ENCODE results near the gene RASL10A. TPM values are rescaled to one million over a fixed set of nuclear protein-coding genes. Genes with fewer than 3 reads are reported as not detected.

The RASL10A gene
- total RNA-seq, 2 donors from 2014 or later, result 2.0 TPM

- Mint-ChIP-seq H3K4me3 (no peak overlapping the region), H3K27ac (peak overlapping the region in 1 of 2 donors; percentile 20), H3K4me1 (ENCODE audit: low read depth in 2 of 2) (no peaks in the 10 kb centered on the region), H3K36me3 (no peaks in the 10 kb centered on the region), H3K27me3 (no peaks in the 10 kb centered on the region), H3K9me3 (no peaks in the 10 kb centered on the region)
- DNase-seq (ENCODE audit: low spot score) (no peak), ATAC-seq (no peak)
These were observed 8.1 kb upstream of the RASL10A start for GRCh38 chr22:29323641-29324040.

- no peak overlapping the region for H3K27ac Mint-ChIP-seq
- ATAC-seq (no peak), DNase-seq (ENCODE audit: low spot score) (no peak)
- H3K4me1 Mint-ChIP-seq (ENCODE audit: low read depth in 2 of 2), result no peaks in the 10 kb centered on the region
- H3K4me3 Mint-ChIP-seq, result no peak overlapping the region
- peaks cover 10 to 12% of the 10 kb centered on the region in 2 donors for H3K27me3 Mint-ChIP-seq
- H3K36me3 Mint-ChIP-seq, result no peaks in the 10 kb centered on the region
- H3K9me3 Mint-ChIP-seq, result no peaks in the 10 kb centered on the region
These were observed 5.0 kb upstream of the RASL10A start for GRCh38 chr22:29320546-29320945.

DNA sequence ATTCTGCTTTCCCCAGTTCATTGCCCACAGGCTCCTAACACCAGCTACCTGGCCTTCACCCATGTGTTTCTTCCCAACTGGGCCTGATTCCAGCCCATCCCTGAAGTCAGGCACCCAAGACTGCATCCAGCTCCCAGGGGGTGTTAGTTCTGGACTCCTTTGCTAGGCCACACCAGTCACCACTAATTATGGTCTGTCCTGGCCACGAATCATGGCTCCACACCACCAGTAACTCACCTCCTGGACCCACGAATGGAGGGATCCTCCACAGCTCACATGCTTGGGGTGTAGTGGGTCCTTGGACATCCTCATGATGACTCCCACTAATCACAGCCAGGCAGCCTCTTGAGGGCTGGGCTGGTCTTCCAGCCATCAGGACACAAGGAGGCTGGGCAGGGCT, 3.6 kb upstream of the RASL10A start:
- no peak for DNase-seq (ENCODE audit: low spot score)
- Mint-ChIP-seq H3K36me3 (no peaks in the 10 kb centered on the region), H3K4me3 (no peak overlapping the region), H3K27ac (no peak overlapping the region), H3K9me3 (no peaks in the 10 kb centered on the region), H3K27me3 (peaks cover 17 to 21% of the 10 kb centered on the region in 2 donors), H3K4me1 (ENCODE audit: low read depth in 2 of 2) (peaks cover 6 to 7% of the 10 kb centered on the region in 2 donors)
- no peak for ATAC-seq

DNA sequence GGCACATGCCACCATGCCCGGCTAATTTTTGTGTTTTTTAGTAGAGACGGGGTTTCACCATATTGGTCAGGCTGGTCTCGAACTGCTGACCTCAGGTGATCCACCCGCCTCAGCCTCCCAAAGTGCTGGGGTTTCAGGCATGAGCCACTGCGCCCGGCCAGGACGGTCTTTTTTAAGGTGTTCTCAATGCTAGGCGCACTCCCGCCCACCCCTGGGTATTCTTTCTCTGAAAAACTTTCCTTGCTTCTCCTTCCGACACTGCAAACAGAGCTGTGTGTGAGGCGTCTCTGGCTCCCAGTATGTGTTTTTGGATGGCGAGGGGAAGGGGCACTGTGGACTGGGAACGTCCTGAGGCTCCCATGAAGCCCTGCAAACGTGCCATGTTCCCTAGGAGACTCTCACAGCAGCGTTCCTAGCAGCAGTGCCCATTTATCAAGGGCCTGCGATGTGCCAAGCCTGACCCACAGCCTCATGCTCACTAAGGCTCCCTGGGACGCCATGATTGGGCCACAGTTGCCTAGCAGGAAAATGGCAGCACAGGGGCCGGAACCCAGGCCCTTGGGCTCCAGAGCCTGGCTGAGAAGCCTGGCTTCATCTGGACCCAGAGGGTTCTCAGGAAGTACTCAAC, 2.4 kb upstream of the RASL10A start:
- Mint-ChIP-seq H3K27me3 (peaks cover 22 to 27% of the 10 kb centered on the region in 2 donors), H3K4me3 (no peak overlapping the region), H3K36me3 (no peaks in the 10 kb centered on the region), H3K4me1 (ENCODE audit: low read depth in 2 of 2) (peaks cover 9 to 11% of the 10 kb centered on the region in 2 donors), H3K27ac (no peak overlapping the region), H3K9me3 (no peaks in the 10 kb centered on the region)
- no peak for ATAC-seq
- no peak for DNase-seq (ENCODE audit: low spot score)

GRCh38 chr22:29316141-29316828, 788 bp upstream of the RASL10A start:
- no peak for DNase-seq (ENCODE audit: low spot score)
- Mint-ChIP-seq H3K4me1 (ENCODE audit: low read depth in 2 of 2) (peaks cover 9 to 11% of the 10 kb centered on the region in 2 donors), H3K9me3 (no peaks in the 10 kb centered on the region), H3K27me3 (peaks cover 27 to 30% of the 10 kb centered on the region in 2 donors), H3K36me3 (no peaks in the 10 kb centered on the region), H3K27ac (no peak overlapping the region), H3K4me3 (no peak overlapping the region)
- no peak for ATAC-seq

DNA sequence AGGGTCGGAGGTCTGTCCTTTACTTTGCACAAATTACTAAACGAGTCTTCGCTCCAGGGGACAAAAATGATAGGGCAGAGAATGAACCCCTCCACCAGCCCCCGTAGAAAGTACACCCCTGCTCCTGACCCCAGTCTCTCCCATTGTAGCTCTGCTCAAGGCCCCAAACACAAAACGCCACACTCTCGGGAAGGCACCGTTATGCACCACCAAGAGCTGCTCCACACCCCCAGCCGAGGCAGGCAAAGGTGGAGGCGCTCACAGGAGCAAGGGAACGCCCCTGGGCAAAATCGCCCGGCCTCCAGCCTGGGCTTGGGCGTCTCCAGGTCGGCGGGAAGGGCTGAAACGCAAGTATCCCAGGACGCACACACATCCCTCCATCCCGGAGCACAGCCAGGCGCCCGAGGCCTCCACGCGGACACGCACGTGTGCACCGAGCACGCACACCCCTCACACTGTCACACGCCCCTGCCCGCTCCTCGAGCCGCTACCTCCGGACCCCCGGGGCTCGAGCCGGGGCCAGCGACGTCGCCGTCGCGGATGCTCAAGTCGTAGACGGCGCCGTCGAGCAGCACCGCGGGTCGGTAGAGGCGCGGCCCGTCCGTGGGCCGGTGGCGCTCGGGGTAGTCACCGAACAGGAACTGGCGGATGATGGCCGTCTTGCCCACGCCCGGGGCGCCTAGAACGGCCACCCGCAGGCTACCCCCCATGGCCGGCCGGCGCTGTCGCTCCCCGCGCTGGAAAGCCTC, 786 bp downstream of the RASL10A start:
- Mint-ChIP-seq H3K9me3 (no peaks in the 10 kb centered on the region), H3K4me1 (ENCODE audit: low read depth in 2 of 2) (peaks cover 9 to 11% of the 10 kb centered on the region in 2 donors), H3K4me3 (peak overlapping the region; percentile 18), H3K27me3 (peaks cover 27 to 30% of the 10 kb centered on the region in 2 donors), H3K27ac (peak overlapping the region in 1 of 2 donors; percentile 8), H3K36me3 (no peaks in the 10 kb centered on the region)
- no peak for DNase-seq (ENCODE audit: low spot score)
- ATAC-seq, result no peak

- Mint-ChIP-seq H3K27ac (peak overlapping the region in 1 of 2 donors; percentile 8), H3K36me3 (no peaks in the 10 kb centered on the region), H3K9me3 (no peaks in the 10 kb centered on the region), H3K4me3 (peak overlapping the region; percentile 18), H3K4me1 (ENCODE audit: low read depth in 2 of 2) (peaks cover 9 to 11% of the 10 kb centered on the region in 2 donors), H3K27me3 (peaks cover 27 to 30% of the 10 kb centered on the region in 2 donors)
- DNase-seq (ENCODE audit: low spot score) (no peak), ATAC-seq (no peak)
These were observed 1.7 kb downstream of the RASL10A start for GRCh38 chr22:29313576-29314466.

- Mint-ChIP-seq H3K27me3 (peaks cover 27 to 30% of the 10 kb centered on the region in 2 donors), H3K36me3 (no peaks in the 10 kb centered on the region)
These were observed 2.3 kb downstream of the RASL10A start for GRCh38 chr22:29313126-29313575.

GRCh38 chr22:29312218-29313125, 3.0 kb downstream of the RASL10A start:
- Mint-ChIP-seq H3K4me1 (ENCODE audit: low read depth in 2 of 2) (peaks cover 9 to 12% of the 10 kb centered on the region in 2 donors), H3K27me3 (peaks cover 27 to 31% of the 10 kb centered on the region in 2 donors), H3K27ac (no peak overlapping the region), H3K36me3 (no peaks in the 10 kb centered on the region), H3K4me3 (no peak overlapping the region), H3K9me3 (no peaks in the 10 kb centered on the region)
- no peak for ATAC-seq
- DNase-seq (ENCODE audit: low spot score), result no peak

More at GRCh38 chr22:29313126-29313575, 2.3 kb downstream of the RASL10A start:
- ATAC-seq (peak in 1 of 2 donors; percentile 40), DNase-seq (ENCODE audit: low spot score) (no peak)
- Mint-ChIP-seq H3K4me1 (ENCODE audit: low read depth in 2 of 2) (peaks cover 9 to 11% of the 10 kb centered on the region in 2 donors), H3K9me3 (no peaks in the 10 kb centered on the region), H3K4me3 (no peak overlapping the region), H3K27ac (no peak overlapping the region)

GRCh38 chr22:29311464-29312217, 3.9 kb downstream of the RASL10A start:
- Mint-ChIP-seq H3K4me3 (no peak overlapping the region), H3K27ac (no peak overlapping the region), H3K9me3 (no peaks in the 10 kb centered on the region), H3K4me1 (ENCODE audit: low read depth in 2 of 2) (peaks cover 9 to 14% of the 10 kb centered on the region in 2 donors), H3K27me3 (peaks cover 19 to 29% of the 10 kb centered on the region in 2 donors), H3K36me3 (no peaks in the 10 kb centered on the region)
- DNase-seq (ENCODE audit: low spot score) (no peak), ATAC-seq (no peak)

- Mint-ChIP-seq H3K36me3 (no peaks in the 10 kb centered on the region), H3K4me1 (ENCODE audit: low read depth in 2 of 2) (peaks cover 9 to 18% of the 10 kb centered on the region in 2 donors), H3K4me3 (no peak overlapping the region), H3K27me3 (peaks cover 18 to 23% of the 10 kb centered on the region in 2 donors), H3K9me3 (no peaks in the 10 kb centered on the region), H3K27ac (no peak overlapping the region)
- DNase-seq (ENCODE audit: low spot score) (no peak), ATAC-seq (peak; percentile 10 to 56)
These were observed 4.6 kb downstream of the RASL10A start for GRCh38 chr22:29310863-29311339.

Data from natural killer cell treated with Interleukin-12 subunit alpha and Interleukin-12 subunit beta and Interleukin-15 and Interleukin-18, amount 100 ng/mL, for 72 hours (primary cell).